Measurements from ENCODE around the gene RNU6-7. TPM values are rescaled to one million over a fixed set of nuclear protein-coding genes. Genes with fewer than 3 reads are reported as not detected.

The RNU6-7 gene
- total RNA-seq (not detected), total RNA-seq (0.38 to 0.70 reads per million in 2 donors)

GRCh38 chr14:32201816-32202490 is at the start of gene RNU6-7:
Gene RNU6-7 (plus strand): TSS chr14:32202045.
- peaks cover 4% of the 10 kb centered on the region for H3K36me3 Mint-ChIP-seq (ENCODE audit: low read depth)
- ATAC-seq: peak; percentile 16
- H3K27me3 Mint-ChIP-seq: peaks cover 5% of the 10 kb centered on the region
- DNase-seq: no peak
- H3K4me3 Mint-ChIP-seq: peak within 1 kb of the TSS; percentile 93
- H3K4me1 Mint-ChIP-seq: peaks cover 31% of the 10 kb centered on the region
- H3K27ac Mint-ChIP-seq: peak within 1 kb of the TSS; percentile 99
- no peaks in the 10 kb centered on the region for H3K9me3 ChIP-seq (ENCODE audit: control insufficient read depth, low read length, poor library complexity, severe bottlenecking)

GRCh38 chr14:32166029-32166428 is 35.8 kb upstream of the RNU6-7 start:
- H3K9me3 ChIP-seq (ENCODE audit: control insufficient read depth, low read length, poor library complexity, severe bottlenecking): no peaks in the 10 kb centered on the region
- Mint-ChIP-seq H3K36me3 (ENCODE audit: low read depth) (no peaks in the 10 kb centered on the region), H3K27me3 (no peaks in the 10 kb centered on the region), H3K4me3 (no peak overlapping the region), H3K27ac (no peak overlapping the region), H3K4me1 (no peaks in the 10 kb centered on the region)
- DNase-seq (no peak), ATAC-seq (no peak)

DNA sequence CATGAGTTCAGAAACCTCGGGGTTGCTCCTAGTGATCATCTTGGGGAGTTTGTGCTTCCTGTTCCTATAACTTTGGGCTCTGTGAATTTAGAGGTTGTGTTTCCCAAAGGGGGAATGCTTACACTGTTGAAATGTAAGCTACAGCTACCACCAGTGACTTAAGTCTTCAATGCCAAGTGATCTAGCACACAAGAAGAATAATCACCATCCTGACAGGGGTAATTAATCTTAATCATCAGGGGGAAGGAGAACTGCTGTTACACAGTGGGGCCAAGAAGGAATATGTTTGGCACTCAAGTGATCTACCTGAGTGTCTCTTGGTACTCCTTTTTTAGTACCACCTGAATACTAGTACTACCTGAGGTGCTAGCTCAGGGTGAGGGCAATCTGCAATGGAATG is 34.9 kb upstream of the RNU6-7 start:
- H3K9me3 ChIP-seq (ENCODE audit: control insufficient read depth, low read length, poor library complexity, severe bottlenecking): no peaks in the 10 kb centered on the region
- DNase-seq (no peak), ATAC-seq (no peak)
- no peak overlapping the region for H3K27ac Mint-ChIP-seq
- H3K4me1 Mint-ChIP-seq: no peaks in the 10 kb centered on the region
- no peaks in the 10 kb centered on the region for H3K36me3 Mint-ChIP-seq (ENCODE audit: low read depth)
- H3K27me3 Mint-ChIP-seq: no peaks in the 10 kb centered on the region
- H3K4me3 Mint-ChIP-seq: no peak overlapping the region

GRCh38 chr14:32167907-32168306 is 33.9 kb upstream of the RNU6-7 start:
- H3K27ac Mint-ChIP-seq: no peak overlapping the region

GRCh38 chr14:32169191-32169590 is 32.7 kb upstream of the RNU6-7 start:
- Mint-ChIP-seq H3K4me1 (peaks cover 5% of the 10 kb centered on the region), H3K27ac (no peak overlapping the region), H3K4me3 (no peak overlapping the region), H3K27me3 (no peaks in the 10 kb centered on the region), H3K36me3 (ENCODE audit: low read depth) (no peaks in the 10 kb centered on the region)
- no peak for ATAC-seq
- H3K9me3 ChIP-seq (ENCODE audit: control insufficient read depth, low read length, poor library complexity, severe bottlenecking): no peaks in the 10 kb centered on the region
- no peak for DNase-seq

More at GRCh38 chr14:32167907-32168306, 33.9 kb upstream of the RNU6-7 start:
- no peak for ATAC-seq
- Mint-ChIP-seq H3K4me3 (no peak overlapping the region), H3K27me3 (no peaks in the 10 kb centered on the region), H3K36me3 (ENCODE audit: low read depth) (no peaks in the 10 kb centered on the region), H3K4me1 (no peaks in the 10 kb centered on the region)
- no peak for DNase-seq
- no peaks in the 10 kb centered on the region for H3K9me3 ChIP-seq (ENCODE audit: control insufficient read depth, low read length, poor library complexity, severe bottlenecking)

- Mint-ChIP-seq H3K27me3 (no peaks in the 10 kb centered on the region), H3K27ac (no peak overlapping the region), H3K36me3 (ENCODE audit: low read depth) (no peaks in the 10 kb centered on the region), H3K4me1 (peaks cover 5% of the 10 kb centered on the region), H3K4me3 (no peak overlapping the region)
- no peaks in the 10 kb centered on the region for H3K9me3 ChIP-seq (ENCODE audit: control insufficient read depth, low read length, poor library complexity, severe bottlenecking)
- DNase-seq (no peak), ATAC-seq (no peak)
Measured at GRCh38 chr14:32171469-32171868, 30.4 kb upstream of the RNU6-7 start.

GRCh38 chr14:32183151-32184058 is 18.4 kb upstream of the RNU6-7 start:
- H3K9me3 ChIP-seq (ENCODE audit: control insufficient read depth, low read length, poor library complexity, severe bottlenecking): peaks cover 4% of the 10 kb centered on the region
- Mint-ChIP-seq H3K4me3 (no peak overlapping the region), H3K27me3 (no peaks in the 10 kb centered on the region), H3K4me1 (peaks cover 2% of the 10 kb centered on the region), H3K36me3 (ENCODE audit: low read depth) (no peaks in the 10 kb centered on the region), H3K27ac (no peak overlapping the region)
- no peak for DNase-seq
- no peak for ATAC-seq

DNA sequence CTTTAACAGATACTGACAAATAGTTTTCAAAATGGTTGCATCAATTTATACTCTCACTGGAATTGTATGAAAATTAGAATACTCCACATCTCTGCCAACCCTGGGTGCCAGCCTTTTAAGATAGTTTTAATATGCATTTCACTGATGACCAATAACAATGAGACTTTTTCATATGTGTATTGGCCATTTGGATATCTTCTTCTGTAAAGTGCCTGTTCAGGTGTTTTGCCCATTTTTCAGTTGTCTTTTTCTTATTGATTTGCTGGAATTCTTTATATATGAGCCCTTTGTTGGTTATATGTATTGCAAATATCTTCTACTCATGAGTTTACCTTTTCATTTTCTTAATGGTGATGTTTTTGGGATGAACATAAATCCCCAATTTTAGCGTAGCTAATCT is 16.7 kb upstream of the RNU6-7 start:
- no peak overlapping the region for H3K27ac Mint-ChIP-seq
- no peak overlapping the region for H3K4me3 Mint-ChIP-seq
- no peaks in the 10 kb centered on the region for H3K27me3 Mint-ChIP-seq
- no peak for DNase-seq
- peaks cover 2% of the 10 kb centered on the region for H3K4me1 Mint-ChIP-seq
- H3K36me3 Mint-ChIP-seq (ENCODE audit: low read depth): no peaks in the 10 kb centered on the region
- H3K9me3 ChIP-seq (ENCODE audit: control insufficient read depth, low read length, poor library complexity, severe bottlenecking): peaks cover 4% of the 10 kb centered on the region
- ATAC-seq: no peak

GRCh38 chr14:32186248-32186647 is 15.6 kb upstream of the RNU6-7 start:
- Mint-ChIP-seq H3K36me3 (ENCODE audit: low read depth) (no peaks in the 10 kb centered on the region), H3K4me1 (peaks cover 2% of the 10 kb centered on the region), H3K27me3 (peaks cover under 1% of the 10 kb centered on the region), H3K4me3 (no peak overlapping the region), H3K27ac (no peak overlapping the region)
- peaks cover 4% of the 10 kb centered on the region for H3K9me3 ChIP-seq (ENCODE audit: control insufficient read depth, low read length, poor library complexity, severe bottlenecking)
- DNase-seq: no peak
- ATAC-seq: no peak

DNA sequence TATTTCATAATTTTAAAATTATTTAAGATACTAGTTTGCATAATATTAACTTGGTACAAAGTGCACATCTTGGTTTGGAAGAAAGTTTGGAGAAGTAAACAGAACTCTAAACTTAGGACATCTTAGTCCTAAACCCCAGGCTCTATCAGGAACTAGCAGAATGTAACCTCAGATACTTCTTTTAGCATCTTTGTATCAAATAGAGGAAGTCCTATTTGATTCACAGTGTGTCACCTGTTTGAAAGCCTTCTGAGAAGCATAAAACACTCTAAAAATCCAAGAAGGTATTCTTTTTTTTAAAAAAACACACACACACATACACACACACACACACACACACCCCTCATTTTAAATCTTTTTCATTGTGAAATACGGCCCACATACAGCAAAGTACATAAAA is 12.0 kb upstream of the RNU6-7 start:
- peaks cover 2% of the 10 kb centered on the region for H3K4me1 Mint-ChIP-seq
- H3K9me3 ChIP-seq (ENCODE audit: control insufficient read depth, low read length, poor library complexity, severe bottlenecking): peaks cover 4% of the 10 kb centered on the region
- peaks cover 8% of the 10 kb centered on the region for H3K27me3 Mint-ChIP-seq
- H3K27ac Mint-ChIP-seq: no peak overlapping the region
- no peak for ATAC-seq
- no peak overlapping the region for H3K4me3 Mint-ChIP-seq
- DNase-seq: no peak
- H3K36me3 Mint-ChIP-seq (ENCODE audit: low read depth): no peaks in the 10 kb centered on the region

DNA sequence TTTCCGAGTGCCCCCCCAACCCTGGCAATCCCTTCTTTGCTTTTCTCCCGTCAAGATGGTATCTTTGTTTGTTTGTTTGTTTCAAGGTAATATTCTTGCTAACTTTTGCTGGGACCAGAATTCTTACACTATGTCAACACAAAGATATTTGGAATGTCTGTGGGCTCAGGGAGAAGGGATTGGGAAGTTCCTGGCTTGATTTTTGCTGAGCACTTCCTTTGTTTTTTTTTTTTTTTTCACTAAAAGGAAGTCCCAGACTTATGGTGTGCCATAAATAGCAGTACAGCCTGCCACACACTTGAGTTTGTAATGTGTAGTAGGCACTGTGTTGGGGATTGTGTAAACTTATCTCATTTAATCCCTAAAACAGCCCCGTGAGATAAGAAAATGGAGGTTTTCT is 11.2 kb upstream of the RNU6-7 start:
- no peak overlapping the region for H3K27ac Mint-ChIP-seq

GRCh38 chr14:32192712-32193373 is 9.0 kb upstream of the RNU6-7 start:
- Mint-ChIP-seq H3K27ac (no peak overlapping the region), H3K4me1 (no peaks in the 10 kb centered on the region), H3K36me3 (ENCODE audit: low read depth) (no peaks in the 10 kb centered on the region), H3K4me3 (no peak overlapping the region), H3K27me3 (peaks cover 8% of the 10 kb centered on the region)
- H3K9me3 ChIP-seq (ENCODE audit: control insufficient read depth, low read length, poor library complexity, severe bottlenecking): no peaks in the 10 kb centered on the region
- DNase-seq (no peak), ATAC-seq (no peak)

More for the DNA sequence above, 11.2 kb upstream of the RNU6-7 start:
- H3K36me3 Mint-ChIP-seq (ENCODE audit: low read depth): no peaks in the 10 kb centered on the region
- no peaks in the 10 kb centered on the region for H3K9me3 ChIP-seq (ENCODE audit: control insufficient read depth, low read length, poor library complexity, severe bottlenecking)
- no peak for ATAC-seq
- no peak for DNase-seq
- H3K4me1 Mint-ChIP-seq: peaks cover 2% of the 10 kb centered on the region
- no peak overlapping the region for H3K4me3 Mint-ChIP-seq
- peaks cover 8% of the 10 kb centered on the region for H3K27me3 Mint-ChIP-seq

- H3K4me3 Mint-ChIP-seq: no peak overlapping the region
- H3K27ac Mint-ChIP-seq: no peak overlapping the region
- H3K9me3 ChIP-seq (ENCODE audit: control insufficient read depth, low read length, poor library complexity, severe bottlenecking): no peaks in the 10 kb centered on the region
- no peaks in the 10 kb centered on the region for H3K36me3 Mint-ChIP-seq (ENCODE audit: low read depth)
- ATAC-seq (no peak), DNase-seq (no peak)
- H3K4me1 Mint-ChIP-seq: no peaks in the 10 kb centered on the region
- peaks cover 8% of the 10 kb centered on the region for H3K27me3 Mint-ChIP-seq
Measured at GRCh38 chr14:32193532-32193931, 8.3 kb upstream of the RNU6-7 start.

All from T-helper 17 cell (primary cell).